HG03159 (cell line): Measurements from ENCODE around the gene ACACA.
"Not testable (repeated sequence)": the region's sequence is repeated elsewhere in the genome, so short reads cannot be mapped to it uniquely, and the experiment has no call there.

ENCODE experiments used
- ATAC-seq: cut with Tn5 transposase; IDR thresholded peaks from one replicate; pipeline ENCODE4 v1.9.1; 2021; ENCODE audit warnings: mild to moderate bottlenecking, moderate library complexity; ENCODE audit not compliant: unreplicated experiment

The ACACA gene

GRCh38 chr17:37182786-37183465, 223.7 kb downstream of the ACACA start:
- no peak for ATAC-seq

GRCh38 chr17:37180376-37180775, 226.3 kb downstream of the ACACA start:
- ATAC-seq, result no peak

GRCh38 chr17:37179893-37180292, 226.7 kb downstream of the ACACA start:
- ATAC-seq, result no peak

- no peak for ATAC-seq
Measured at GRCh38 chr17:37177254-37177870, 229.3 kb downstream of the ACACA start.

GRCh38 chr17:37176723-37177122, 229.9 kb downstream of the ACACA start:
- no peak for ATAC-seq

- no peak for ATAC-seq
Measured at GRCh38 chr17:37174205-37174604, 232.4 kb downstream of the ACACA start.

- no peak for ATAC-seq
Measured at GRCh38 chr17:37170881-37171425, 235.7 kb downstream of the ACACA start.

GRCh38 chr17:37168731-37169353, 237.8 kb downstream of the ACACA start:
- ATAC-seq, result no peak

GRCh38 chr17:37167756-37168155, 238.9 kb downstream of the ACACA start:
- ATAC-seq, result no peak

GRCh38 chr17:37164057-37164456, 242.6 kb downstream of the ACACA start:
- ATAC-seq, result no peak

- no peak for ATAC-seq
Measured at GRCh38 chr17:37162800-37163199, 243.8 kb downstream of the ACACA start.

- ATAC-seq, result no peak
Measured at GRCh38 chr17:37160944-37161343, 245.7 kb downstream of the ACACA start.

GRCh38 chr17:37158290-37158689, 248.3 kb downstream of the ACACA start:
- ATAC-seq, result no peak

GRCh38 chr17:37148156-37148555, 258.5 kb downstream of the ACACA start:
- ATAC-seq, result no peak

GRCh38 chr17:37147301-37147812, 259.3 kb downstream of the ACACA start:
- ATAC-seq, result peak; percentile 85

- no peak for ATAC-seq
Measured at GRCh38 chr17:37146086-37147064, 260.3 kb downstream of the ACACA start.

GRCh38 chr17:37144075-37144701, 262.4 kb downstream of the ACACA start:
- no peak for ATAC-seq

GRCh38 chr17:37143558-37143957, 263.1 kb downstream of the ACACA start:
- not testable (repeated sequence) for ATAC-seq

GRCh38 chr17:37142294-37142896, 264.2 kb downstream of the ACACA start:
- ATAC-seq, result no peak
